GM20431 (cell line): ENCODE results near the gene LGI4.
"Not testable (repeated sequence)": the region's sequence is repeated elsewhere in the genome, so short reads cannot be mapped to it uniquely, and the experiment has no call there.

ENCODE experiments used
- in situ Hi-C: fragments of 300-500 bp; cut with MseI, MboI; formaldehyde crosslinking; loops from one replicate; pipeline ENCODE4 v1.15.0; 2020; ENCODE audit warnings: low sequenced_read_pairs; ENCODE audit not compliant: unreplicated experiment

LGI4 gene

GRCh38 chr19:35162471-35163326 is 27.8 kb upstream of the LGI4 start:
- in situ Hi-C loops: no loop called here

- in situ Hi-C loops: no loop called here
These were observed 26.5 kb upstream of the LGI4 start for GRCh38 chr19:35161434-35161743.

- in situ Hi-C loops: no loop called here
These were observed 26.0 kb upstream of the LGI4 start for GRCh38 chr19:35160629-35161433.

DNA sequence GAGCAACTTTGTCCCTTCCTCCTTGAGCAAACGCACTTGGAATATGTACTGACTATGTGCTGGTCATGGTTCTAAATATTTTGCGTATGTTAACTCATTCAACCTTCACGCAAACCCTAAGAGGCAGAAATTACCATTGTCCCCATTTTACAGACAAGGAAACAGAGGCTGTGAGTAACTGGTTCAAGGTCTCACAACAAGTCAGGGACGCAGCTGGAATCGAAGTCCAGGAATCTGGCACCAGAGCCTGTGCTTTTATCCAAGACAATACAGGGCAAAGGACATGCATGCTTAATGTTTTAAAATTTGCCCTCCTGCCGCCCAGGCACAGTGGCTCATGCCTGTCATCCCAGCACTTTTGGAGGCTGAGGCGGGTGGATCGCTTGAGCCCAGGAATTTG is 24.7 kb upstream of the LGI4 start:
- in situ Hi-C loops: no loop called here

- in situ Hi-C loops: no loop called here
These were observed 22.6 kb upstream of the LGI4 start for GRCh38 chr19:35157431-35157830.

GRCh38 chr19:35156673-35157014 is 21.8 kb upstream of the LGI4 start:
- in situ Hi-C loops: no loop called here

GRCh38 chr19:35155981-35156672 is 21.3 kb upstream of the LGI4 start:
- in situ Hi-C loops: no loop called here

DNA sequence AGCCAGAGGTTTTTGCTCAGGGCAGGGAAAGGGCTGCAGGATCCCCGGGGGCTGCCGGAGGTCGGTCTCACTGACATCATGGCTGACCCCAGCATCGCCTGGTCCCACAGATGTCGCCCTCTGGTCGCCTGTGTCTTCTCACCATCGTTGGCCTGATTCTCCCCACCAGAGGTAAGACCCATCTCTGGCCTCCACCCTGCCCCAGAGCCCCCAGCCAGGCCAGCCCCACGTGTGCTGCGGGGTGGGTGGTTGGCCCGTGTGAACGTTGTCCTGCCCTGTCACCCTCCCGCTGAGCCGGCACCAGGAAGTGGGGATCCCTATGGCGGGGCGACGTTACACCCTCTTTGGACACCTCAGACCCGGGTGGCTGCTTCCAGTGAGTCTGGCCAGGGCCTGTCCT is 20.6 kb upstream of the LGI4 start:
- in situ Hi-C loops: no loop called here

- in situ Hi-C loops: no loop called here
These were observed 19.9 kb upstream of the LGI4 start, which contains the start of gene FXYD5 for GRCh38 chr19:35154525-35155406. Gene FXYD5 (plus strand): TSS chr19:35154735. CDS start chr19:35155551, 816 bp downstream.

DNA sequence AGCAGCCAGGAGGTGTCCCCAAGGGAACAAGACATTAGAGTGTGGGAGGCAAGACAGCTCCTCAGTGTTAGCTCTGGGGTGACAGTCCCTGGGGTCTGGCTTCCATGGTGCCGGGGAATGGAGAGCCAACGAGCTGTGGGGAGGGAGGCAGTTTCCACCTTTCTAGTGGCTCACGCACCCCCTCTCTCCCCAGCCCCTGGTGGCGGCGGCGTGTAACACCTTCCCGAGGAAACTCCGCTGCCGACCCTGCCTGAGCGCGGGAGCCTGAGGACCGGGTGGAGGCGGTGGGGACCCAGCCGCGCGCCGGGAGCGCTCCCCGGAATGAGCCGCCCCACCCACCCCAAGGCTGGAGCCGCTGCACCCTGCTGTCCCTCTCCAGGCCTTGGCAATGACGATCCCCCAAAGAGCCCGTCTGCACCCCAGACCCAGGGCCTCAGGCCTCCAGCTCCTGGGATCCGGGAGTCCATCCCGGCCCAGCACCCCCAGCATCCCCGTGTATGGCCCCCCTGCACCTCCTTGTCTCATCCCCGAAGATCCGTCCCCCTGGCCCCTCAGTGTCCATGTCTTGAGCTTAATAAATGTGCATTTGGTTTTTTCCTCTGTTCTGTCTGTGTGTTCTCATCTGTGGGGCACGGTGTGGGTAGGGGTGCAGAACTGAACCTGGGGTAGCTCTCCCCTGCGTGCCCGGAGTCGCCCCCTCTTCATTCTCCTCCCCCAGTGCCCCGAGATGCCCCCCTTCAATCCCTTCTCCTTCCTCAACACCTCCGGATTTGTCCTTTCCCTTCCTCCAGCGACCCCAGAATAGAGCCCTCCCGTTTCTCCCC is 19.1 kb upstream of the LGI4 start:
- in situ Hi-C loops: no loop called here

DNA sequence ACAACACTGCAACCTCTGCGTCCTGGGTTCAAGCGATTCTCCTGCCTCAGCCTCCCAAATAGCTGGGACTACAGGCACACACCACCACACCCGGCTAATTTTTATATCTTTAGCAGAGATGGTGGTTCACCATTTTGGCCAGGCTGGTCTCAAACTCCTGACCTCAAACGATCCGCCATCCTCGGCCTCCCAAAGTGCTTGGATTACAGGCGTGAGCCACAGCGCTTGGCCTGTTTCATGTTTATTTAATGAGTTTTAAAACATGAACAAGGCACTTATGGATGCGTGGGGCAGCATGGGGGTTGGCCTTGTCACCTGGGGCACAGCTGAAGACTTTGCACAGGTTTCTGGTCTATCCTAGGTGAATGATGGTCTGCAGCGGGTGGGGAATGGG is 18.3 kb upstream of the LGI4 start:
- in situ Hi-C loops: not testable (repeated sequence)

DNA sequence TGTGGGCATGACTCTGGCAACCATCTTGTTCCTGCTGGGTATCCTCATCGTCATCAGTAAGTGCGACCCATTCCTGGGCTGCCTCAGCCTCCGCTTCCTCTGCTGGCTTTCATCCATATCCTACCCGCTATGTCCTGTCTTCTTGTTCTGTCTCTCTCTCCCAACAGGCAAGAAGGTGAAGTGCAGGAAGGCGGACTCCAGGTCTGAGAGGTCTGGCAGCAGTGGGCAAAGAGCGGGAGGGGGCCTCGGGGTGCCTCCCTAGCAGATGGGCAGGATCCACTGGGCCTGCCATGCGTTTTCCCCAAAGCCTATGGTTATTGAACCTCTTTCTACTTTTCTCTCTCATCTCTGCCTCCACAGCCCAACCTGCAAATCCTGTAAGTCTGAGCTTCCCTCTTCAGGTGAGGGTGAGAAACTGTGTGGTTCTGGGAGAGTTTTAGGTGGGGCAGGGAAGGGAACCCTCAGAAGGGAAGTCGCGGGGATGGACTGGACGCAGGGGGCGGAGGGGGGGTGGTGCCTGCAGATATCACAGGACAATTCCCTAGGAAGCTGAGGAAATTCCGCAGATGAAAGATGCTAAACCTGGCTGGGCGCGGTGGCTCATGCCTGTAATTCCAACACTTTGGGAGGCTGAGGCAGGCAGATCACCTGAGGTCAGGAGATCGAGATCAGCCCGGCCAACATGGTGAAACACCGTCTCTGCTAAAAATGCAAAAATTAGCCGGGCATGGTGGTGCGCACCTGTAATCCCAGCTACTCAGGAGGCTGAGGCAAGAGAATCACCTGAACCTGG is 16.6 kb upstream of the LGI4 start:
- in situ Hi-C loops: no loop called here

- in situ Hi-C loops: no loop called here
These were observed 15.6 kb upstream of the LGI4 start for GRCh38 chr19:35150445-35150844.

GRCh38 chr19:35149463-35149862 is 14.6 kb upstream of the LGI4 start:
- in situ Hi-C loops: no loop called here

DNA sequence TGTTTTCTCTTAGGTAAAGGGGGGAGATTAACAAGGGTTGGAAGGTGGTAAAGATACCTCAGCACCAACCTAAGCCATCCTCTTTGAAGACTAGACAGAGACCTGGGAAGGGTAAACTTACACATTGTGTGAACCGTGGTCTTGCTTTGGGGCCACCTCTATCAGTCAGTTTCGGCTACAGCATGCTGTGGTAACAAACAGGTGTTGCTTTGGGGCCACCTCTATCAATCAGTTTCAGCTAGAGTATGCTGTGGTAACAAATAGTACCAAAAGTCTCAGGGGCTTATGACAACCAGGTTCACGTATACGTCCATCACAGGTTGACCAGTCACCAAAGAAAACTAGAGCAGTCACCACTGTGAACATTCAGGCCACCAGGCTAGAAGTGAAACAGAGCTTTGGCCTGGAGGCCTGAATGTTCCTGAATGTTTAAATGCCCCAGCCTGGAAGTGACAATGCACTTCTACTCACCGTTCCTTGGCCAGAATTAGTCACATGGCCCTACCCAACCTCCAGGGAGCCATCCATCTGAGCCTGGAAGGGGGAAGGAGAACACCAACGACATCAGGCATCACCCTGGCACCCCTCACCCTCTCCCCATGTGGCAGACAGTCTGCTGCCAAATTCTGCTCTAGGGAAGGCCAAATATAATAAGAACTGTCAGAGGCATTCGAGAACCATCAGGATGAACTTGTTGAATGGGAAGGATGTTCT is 12.0 kb upstream of the LGI4 start:
- in situ Hi-C loops: no loop called here

- in situ Hi-C loops: no loop called here
These were observed 10.0 kb upstream of the LGI4 start for GRCh38 chr19:35144600-35145436.

DNA sequence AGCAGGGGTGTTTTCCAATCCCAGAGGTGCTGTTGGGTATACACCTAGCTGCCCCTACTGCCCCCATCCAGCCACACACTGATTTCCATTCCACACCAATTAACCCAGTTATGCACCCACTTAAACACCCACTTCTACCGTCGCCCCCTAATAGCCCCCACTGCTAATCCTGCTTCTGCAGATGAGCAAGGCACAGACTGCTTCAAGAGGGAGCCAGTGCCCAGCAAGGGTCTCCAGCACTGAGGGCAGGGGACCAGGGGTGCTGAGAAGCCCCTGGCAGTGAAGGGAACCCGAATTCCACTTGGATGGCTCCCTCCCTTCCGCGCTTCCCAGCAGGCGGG is 9.4 kb upstream of the LGI4 start:
- in situ Hi-C loops: no loop called here
